ENCODE data around the gene SHC4.
"Not testable (repeated sequence)": the region's sequence is repeated elsewhere in the genome, so short reads cannot be mapped to it uniquely, and the experiment has no call there.

The SHC4 gene

GRCh38 chr15:48922046-48922445 lies 41.7 kb downstream of the SHC4 start:
- no peak for DNase-seq

- no peak for DNase-seq
These were observed 47.0 kb downstream of the SHC4 start for GRCh38 chr15:48916721-48917120.

- no peak for DNase-seq
These were observed 47.9 kb downstream of the SHC4 start for GRCh38 chr15:48915861-48916260.

GRCh38 chr15:48914717-48915116 lies 49.0 kb downstream of the SHC4 start:
- no peak for DNase-seq

- no peak for DNase-seq
These were observed 50.6 kb downstream of the SHC4 start for GRCh38 chr15:48913141-48913540.

GRCh38 chr15:48910554-48910953 lies 53.2 kb downstream of the SHC4 start:
- not testable (repeated sequence) for DNase-seq

- DNase-seq: not testable (repeated sequence)
These were observed 54.4 kb downstream of the SHC4 start for GRCh38 chr15:48909313-48909712.

- no peak for DNase-seq
These were observed 57.9 kb downstream of the SHC4 start for GRCh38 chr15:48905847-48906246.

- no peak for DNase-seq
These were observed 58.5 kb downstream of the SHC4 start for GRCh38 chr15:48905216-48905615.

GRCh38 chr15:48904758-48905157 lies 59.0 kb downstream of the SHC4 start:
- no peak for DNase-seq

- no peak for DNase-seq
These were observed 63.9 kb downstream of the SHC4 start for GRCh38 chr15:48899793-48900192.

GRCh38 chr15:48898446-48898845 lies 65.3 kb downstream of the SHC4 start:
- no peak for DNase-seq

GRCh38 chr15:48898032-48898431 lies 65.7 kb downstream of the SHC4 start:
- no peak for DNase-seq

GRCh38 chr15:48896869-48897814 lies 66.6 kb downstream of the SHC4 start:
- no peak for DNase-seq

GRCh38 chr15:48893311-48893710 lies 70.4 kb downstream of the SHC4 start:
- DNase-seq: no peak

GRCh38 chr15:48891232-48891765 lies 72.4 kb downstream of the SHC4 start:
- DNase-seq: no peak

- no peak for DNase-seq
These were observed 73.2 kb downstream of the SHC4 start for GRCh38 chr15:48890375-48890972.

GRCh38 chr15:48889925-48890324 lies 73.8 kb downstream of the SHC4 start:
- no peak for DNase-seq

GRCh38 chr15:48888836-48889235 lies 74.9 kb downstream of the SHC4 start:
- DNase-seq: no peak

- DNase-seq: no peak
These were observed 75.5 kb downstream of the SHC4 start for GRCh38 chr15:48888191-48888590.

GRCh38 chr15:48887144-48887543 lies 76.6 kb downstream of the SHC4 start:
- no peak for DNase-seq

- no peak for DNase-seq
These were observed 80.0 kb downstream of the SHC4 start for GRCh38 chr15:48883699-48884098.

- no peak for DNase-seq
These were observed 83.6 kb downstream of the SHC4 start for GRCh38 chr15:48880070-48880634.
